GM12874 (cell line): ENCODE results near the gene GALNT18.

Experiments used
- CTCF ChIP-seq: IDR thresholded peaks from 2 replicates; pipeline ENCODE4 v1.5.1; 2011; ENCODE audit warnings: low read depth, mild to moderate bottlenecking, control low read depth, low read length, moderate library complexity; ENCODE audit not compliant: insufficient read depth

The GALNT18 gene

GRCh38 chr11:11387622-11388305 is 234.0 kb downstream of the GALNT18 start:
- no peak for TF ChIP-seq CTCF

- no peak for TF ChIP-seq CTCF
These were observed 234.6 kb downstream of the GALNT18 start for GRCh38 chr11:11387207-11387606.

GRCh38 chr11:11384829-11385228 is 237.0 kb downstream of the GALNT18 start:
- TF ChIP-seq CTCF, result no peak

GRCh38 chr11:11383995-11384394 is 237.8 kb downstream of the GALNT18 start:
- no peak for TF ChIP-seq CTCF

GRCh38 chr11:11382858-11383532 is 238.8 kb downstream of the GALNT18 start:
- TF ChIP-seq CTCF, result no peak

GRCh38 chr11:11381471-11382105 is 240.2 kb downstream of the GALNT18 start:
- no peak for TF ChIP-seq CTCF

- TF ChIP-seq CTCF, result no peak
These were observed 240.9 kb downstream of the GALNT18 start for GRCh38 chr11:11380883-11381282.
